HG02870 (cell line): ENCODE results near the gene CLDND1.
"Not testable (repeated sequence)": the region's sequence is repeated elsewhere in the genome, so short reads cannot be mapped to it uniquely, and the experiment has no call there.

Experiments
- ATAC-seq: cut with Tn5 transposase; IDR thresholded peaks from one replicate; pipeline ENCODE4 v1.9.1; 2021; ENCODE audit warnings: mild to moderate bottlenecking, moderate library complexity; ENCODE audit not compliant: unreplicated experiment

Gene CLDND1

DNA sequence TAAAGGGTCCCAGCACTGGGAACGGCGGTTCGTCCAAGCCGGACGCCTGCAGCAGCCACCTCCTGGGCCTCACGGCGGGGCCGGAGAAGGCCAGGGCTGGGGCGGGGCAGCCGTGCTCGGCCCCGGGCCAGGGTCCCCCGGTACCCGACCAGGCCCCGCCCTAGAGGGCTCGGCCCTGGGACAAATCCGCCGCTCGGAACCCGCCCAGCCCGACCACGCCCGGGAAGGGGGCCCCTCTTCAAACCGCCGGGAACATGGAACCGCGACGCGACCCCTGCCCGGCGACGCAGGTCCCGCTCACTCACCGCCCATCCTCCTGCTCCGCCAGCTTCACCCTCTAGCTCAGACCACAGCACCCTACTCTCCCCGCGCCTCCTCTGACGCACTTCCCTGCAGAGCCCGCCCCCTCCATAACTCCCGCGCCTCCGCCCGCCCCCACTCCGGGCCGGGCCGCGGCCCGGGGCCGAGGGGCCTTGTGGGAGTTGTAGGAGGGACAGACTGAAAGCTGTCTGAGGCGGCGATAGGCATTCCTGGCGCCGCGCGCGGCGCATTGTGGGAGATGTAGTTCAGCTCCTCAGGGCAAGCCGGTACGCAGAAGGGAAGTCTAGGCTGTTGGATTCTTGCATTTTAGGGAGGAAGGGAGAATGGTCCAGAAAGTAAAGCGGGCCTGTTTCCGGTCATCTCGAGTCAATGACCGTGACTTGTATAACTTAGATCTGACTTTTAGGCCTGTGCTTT, at the start of gene CLDND1:
Gene CLDND1 (minus strand): TSS at position 359 of the 738 bp plus-strand sequence. CDS start 1,478 bp downstream, outside the sequence.
- ATAC-seq = peak; percentile 80

DNA sequence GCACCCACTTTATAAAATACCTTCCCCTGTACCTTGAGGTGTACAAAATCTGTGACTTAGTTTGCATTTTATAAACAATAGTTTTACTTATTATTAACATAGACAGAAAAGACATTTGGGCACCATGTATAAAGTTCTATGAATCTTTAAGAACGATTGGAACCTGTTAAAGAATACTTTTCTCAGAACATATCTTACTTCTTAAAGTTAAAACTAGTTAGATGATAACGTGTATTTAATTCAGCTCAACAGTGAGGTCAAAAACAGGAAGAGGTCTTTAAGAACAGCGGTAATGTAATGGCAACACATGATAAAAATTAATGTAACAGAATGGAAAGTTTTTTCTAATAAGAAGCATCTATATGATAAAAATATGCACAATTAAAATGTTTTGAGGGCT, 45.7 kb upstream of the CLDND1 start:
- no peak for ATAC-seq

DNA sequence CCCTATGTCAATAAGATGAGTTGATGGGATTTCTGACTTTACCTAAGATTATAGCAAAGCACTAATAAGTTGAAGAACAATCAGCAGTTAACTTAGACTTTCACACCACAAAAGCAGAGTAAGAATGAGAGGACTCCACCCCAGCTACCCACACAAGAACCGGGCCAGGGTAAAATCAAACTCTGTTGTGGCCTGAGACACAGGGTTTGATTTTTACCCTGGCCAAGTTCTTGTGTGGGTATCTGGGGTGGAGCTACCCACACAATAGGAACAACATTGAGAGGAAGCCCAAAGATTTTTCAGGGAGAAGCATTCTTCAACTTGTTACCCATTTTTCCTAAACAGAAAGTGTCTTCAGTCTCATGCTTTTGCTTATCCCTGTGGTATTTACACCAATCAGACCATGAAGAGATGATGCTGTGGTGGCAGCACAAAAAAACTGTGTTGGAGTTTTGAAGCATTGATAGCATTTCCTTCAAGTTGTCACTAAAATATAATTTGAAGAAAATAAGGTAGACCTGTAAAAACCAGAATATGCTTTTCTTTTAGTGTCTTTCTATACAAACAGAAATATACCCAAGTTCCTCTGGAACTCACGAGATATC, 45.1 kb upstream of the CLDND1 start:
- ATAC-seq = no peak

DNA sequence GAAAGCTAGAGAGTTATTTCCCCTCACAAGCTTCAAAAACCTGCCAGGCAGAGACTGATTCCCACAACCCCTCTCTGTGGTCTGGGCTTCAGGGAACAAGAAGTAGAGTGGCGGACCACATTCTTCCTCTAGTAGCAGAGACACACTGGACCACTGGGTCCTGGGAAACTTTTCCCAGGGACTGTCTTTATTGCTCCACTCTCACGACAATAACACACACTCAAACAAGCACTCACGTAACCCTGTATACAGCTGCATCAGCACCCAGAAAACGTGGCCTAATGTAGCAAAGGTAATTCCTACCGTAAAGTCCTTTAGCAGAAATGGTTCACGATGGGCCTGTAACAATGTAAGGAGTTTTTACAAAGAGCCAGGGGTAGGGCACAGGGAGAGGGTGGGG, 43.1 kb upstream of the CLDND1 start:
- no peak for ATAC-seq

DNA sequence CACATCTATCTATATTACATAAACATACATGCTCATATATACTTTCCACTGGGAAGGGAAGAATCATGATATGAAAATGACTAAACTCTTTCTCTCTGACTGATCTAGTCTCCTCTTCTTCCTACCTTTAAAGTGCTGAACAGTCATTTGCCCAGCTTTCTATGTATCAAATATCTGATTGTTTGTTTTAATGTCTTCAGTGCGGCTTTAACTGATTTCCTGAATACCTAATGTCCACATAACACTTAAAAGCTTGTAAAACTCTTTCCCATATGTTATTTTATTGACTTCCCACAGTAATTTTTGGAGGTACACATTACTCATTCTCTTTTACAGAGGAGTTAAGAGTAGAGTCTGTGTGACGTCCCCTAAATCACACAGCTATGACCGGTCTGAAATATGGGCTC, 42.5 kb upstream of the CLDND1 start:
- ATAC-seq = peak; percentile 34

DNA sequence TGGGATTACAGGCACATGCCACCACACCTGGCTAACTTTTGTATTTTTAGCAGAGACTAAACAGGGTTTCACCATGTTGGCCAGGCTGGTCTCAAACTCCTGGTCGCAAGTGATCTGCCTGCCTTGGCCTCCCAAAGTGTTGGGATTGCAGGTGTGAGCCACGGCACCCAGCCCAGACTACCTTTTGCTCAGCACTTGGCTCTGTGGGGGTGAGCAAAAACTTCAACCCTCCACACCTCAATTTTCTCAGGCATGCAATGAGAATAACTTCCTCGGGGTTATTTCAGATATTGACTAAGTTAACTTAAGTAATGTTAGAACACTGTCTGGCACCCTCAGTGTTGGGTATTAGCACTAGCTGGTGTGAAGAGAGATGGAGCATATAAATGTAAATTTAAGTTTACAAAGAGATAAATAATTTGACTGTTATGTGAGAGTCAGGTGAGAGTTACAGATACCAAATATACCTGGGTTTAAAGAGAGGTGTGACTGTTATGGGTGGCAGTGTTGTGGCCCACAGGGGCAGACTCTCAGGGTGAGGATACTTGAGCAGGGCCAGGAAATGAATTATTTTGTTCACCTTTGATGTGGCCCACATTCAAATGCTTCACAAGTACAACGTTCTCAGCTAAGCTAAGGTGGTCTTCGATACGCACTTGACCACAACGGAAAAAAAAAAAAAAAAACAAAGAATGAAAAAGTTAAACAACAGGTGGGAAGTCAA, 41.7 kb upstream of the CLDND1 start:
- peak; percentile 6 for ATAC-seq

DNA sequence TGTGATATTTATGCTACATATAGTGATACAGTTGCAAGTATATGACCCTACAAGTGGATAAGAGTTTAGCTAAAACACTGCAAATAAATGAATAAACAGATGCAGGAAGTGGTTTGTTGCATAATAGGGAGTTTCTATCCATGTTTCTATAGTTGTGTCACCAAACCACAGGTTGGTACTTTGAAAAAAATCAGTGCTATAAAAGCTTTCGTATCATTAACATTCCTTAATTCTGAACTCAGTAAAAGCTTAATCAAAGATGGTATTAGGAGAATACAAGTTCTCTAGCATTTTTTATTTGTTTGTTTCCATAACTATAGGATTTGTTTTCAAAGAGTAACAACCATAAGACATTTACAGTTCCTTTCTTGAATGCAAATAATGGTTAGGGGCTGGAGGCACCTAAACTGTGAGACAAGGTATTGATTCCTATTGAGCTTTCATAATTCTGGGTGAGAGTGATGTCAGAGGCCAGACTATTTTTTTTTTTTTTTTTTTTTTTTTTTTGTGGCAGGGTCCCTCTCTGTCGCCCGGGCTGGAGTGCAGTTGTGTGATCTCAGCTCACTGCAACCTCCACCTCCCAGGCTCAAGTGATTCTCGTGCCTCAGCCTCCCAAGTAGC, 41.1 kb upstream of the CLDND1 start:
- peak; percentile 45 for ATAC-seq

DNA sequence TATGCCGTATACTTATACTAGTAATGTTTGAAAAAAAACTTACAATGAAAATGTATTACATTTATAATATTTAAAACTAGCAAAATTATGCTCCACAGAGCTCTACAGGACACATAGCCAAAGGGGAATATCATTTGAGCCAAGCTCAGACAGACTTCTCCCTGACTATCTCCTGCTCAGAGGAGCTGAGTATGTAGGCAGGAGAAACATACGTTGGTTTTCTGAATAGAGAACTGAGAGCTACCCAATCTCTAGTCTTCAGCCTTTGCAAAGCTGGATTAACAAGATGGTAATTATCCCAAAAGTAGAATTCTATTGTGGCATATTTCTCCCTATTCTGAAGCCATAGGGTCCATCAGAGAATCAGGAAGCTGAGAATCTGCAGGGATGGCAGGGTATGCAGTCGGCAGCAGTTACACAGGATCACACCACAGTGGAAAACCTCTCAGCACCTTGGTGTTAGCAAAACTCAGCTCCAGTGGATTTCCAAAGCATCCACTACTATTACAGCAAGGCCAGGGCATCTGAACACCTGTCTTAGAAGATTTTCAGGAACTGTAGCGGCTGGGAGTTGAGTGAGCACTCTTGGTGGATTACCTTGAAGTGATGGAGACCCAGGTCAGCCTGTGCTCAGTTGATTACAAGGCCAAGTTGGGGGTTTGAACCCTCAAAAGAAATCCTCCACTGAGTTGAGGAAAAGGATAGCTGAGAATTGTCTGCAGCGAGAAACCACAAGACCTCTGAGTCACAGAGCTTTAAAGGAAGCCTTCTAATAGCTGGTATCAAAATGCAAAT, 39.2 kb upstream of the CLDND1 start:
- no peak for ATAC-seq

DNA sequence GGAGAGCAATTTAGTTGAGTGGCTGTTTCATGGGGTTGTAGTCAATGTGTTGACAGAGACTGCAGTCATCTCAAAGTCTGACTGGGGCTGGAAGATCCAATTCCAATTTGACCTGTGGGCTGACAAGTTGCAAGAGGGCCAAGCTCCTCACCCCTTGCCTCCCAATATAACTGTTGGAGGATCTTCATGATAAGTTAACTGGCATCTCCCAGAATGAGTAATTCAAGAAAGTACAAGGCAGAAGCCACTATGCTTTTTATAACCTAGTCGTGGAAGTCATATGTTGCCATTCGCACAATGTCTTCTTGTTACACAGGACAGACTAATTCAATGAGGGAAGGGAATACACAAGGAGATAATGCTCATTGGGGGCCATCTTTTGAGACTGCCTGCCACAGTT, 38.2 kb upstream of the CLDND1 start:
- ATAC-seq = no peak

DNA sequence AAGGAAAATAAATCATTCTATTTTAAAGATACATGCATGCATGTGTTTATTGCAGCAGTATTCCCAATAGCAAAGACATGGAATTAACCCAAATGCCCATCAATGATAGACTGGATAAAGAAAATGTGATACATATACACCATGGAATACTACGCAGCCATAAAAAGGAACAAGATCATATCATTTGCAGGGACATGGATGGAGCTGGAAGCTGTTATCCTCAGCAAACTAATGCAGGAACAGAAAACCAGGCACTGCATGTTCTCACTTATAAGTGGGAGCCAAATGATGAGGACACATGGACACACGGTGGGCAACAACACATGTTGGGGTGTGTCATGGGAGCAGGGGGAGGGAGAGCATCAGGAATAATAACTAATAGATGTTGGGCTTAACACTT, 37.1 kb upstream of the CLDND1 start:
- ATAC-seq = not testable (repeated sequence)

DNA sequence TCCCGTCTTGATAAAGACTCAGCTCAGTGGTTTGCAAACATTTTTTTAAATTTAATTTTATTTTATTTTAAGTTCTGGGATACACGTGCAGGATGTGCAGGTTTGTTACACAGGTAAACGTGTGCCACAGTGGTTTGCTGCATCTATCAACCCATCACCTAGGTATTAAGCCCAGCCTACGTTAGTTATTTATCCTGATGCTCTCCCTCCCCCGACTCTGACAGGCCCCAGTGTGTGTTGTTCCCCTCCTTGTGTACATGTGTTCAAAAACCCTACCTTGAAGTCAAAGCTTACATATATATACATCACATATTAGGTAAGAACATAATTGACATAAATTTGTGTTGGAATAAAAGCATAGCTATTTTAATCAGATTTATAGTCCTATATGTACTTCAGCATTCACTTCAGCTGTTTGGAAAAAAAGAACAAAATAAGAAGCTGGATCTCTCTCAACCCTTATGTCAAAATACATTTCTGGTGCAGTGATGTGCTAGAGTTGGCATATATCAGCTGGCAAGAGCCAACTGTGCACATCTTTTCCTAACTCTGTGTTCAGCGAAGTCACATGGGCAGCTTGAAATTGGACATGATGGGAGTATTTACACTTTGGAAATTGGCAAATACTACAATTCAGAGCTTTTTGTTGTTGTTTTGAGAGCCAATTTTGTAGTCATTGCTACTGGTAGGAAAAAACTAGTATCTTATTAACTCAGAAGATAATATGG, 35.6 kb upstream of the CLDND1 start:
- ATAC-seq = no peak

DNA sequence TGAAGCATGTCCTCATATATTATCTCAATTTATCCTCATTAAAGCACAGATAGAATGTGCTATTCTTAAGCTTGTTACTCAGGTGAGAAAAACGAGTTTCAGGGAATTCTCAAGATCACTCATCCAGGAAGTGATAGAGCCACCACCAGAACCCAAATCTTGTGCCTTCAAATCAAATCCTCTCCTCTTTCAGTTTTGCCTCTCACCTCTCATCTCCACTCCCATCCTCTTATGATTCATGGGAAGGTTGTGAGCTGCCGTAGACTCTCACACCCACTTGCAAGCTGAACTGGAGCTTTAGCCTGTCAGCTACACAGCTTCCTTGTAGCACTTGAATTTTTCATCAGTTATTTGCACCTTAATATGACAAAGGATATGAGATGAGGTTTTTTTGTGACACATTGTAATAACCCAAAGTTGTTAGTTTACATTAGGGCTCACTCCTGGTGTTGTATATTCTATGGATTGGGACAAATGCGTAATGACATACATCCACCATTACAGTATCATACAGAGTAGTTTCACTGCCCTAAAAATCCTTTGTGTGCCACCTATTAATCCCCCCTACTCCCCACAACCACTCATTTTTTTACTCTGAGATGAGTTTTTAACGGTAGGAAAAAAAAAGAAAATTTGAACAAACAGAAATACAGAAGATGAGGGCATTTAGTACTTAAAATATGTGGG, 34.8 kb upstream of the CLDND1 start:
- peak; percentile 25 for ATAC-seq

DNA sequence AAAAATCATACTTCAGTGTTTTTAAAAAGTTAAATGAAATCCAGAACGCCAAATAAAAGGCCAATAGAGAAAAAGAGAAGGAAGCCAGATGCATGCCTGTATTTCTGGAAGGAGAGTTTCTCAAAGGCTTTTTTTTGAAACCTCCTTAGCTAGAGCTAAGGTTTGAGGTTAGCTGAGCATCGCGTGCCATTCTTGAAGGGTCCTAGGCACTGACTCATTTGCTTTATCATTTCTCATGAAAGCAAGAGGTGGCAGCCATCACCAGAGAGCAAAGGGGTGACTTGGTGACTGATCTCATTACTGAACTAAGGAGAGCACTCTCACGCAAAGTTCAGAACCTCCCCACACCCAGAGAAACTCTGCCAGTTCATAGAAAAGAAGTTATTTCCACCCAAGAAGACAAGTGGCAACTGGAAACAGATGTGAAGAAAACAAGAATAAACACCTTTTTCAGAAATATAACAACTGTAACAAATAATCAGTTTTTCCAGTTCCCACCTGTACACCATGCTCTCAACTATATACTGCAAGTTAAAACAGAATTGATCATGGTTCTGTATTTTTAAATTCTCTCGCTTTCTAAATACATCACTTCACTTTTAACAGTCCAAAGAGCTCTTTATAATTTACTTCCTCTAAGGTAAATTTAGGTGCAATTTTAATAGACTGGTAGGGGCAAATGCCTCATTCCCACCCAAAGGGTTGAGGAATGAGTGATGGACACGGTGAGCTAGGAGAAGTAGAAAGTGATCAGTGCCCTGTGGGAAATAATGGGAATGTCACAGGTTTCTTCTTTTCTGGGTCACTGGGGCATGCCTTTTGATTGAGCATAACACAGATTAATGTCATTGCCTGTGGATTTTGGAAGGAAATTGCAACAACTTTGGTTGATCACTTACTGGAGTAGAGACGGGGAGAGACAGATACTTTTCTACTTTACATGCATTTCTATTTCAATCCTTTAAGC, 33.7 kb upstream of the CLDND1 start:
- peak; percentile 76 for ATAC-seq

DNA sequence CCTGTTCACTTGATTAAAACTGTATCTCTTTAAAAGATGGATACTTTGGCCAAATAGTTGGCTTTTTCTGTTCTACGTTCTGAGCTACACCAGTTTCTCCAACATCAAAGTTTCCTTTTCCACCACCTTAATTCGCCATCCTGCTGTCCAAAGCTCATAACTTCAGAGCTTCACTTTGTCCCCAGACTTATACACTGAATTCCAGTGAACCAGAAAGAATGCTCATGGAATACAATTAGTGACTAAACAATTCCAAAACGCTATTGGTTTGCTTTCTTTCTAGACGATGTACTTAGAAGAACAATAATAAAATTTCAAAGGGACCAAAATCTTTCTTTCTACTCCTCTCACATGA, 32.3 kb upstream of the CLDND1 start:
- ATAC-seq = no peak

DNA sequence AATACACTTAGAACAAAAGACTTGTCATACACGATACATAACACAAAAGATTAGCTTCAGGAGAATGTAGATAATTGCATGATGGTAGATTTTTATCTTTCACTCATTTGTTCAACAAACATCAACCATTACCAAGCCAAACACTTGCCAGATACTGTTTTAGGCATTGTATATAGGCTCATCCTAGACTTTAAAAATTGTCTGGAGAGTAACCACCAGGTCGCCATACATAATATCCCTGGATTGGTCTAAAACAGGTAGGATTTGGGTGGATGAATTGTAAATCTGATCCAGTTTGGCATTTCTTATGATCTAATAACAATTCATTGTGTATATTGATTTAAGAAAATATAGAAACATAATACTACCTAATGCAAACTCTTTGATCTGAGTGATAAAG, 31.9 kb upstream of the CLDND1 start:
- ATAC-seq = no peak

DNA sequence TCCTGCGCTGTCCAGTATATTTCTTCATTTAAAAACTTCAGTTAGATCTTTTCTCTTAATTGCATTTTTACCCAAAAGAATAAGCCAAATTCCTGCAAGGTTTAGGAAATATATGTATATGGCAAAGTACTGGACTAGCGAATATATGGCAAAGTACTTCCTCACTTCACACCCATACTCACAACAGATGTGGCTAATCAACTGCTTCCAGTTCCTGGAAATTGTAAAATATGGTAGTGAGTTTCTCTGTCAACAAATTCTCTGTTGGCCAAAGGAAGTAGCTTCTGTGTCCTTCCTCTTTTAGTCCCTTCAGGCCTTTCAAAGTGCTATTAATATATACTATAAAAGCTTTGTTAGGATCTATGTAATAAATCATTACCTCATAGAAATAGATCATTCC, 31.1 kb upstream of the CLDND1 start:
- no peak for ATAC-seq

DNA sequence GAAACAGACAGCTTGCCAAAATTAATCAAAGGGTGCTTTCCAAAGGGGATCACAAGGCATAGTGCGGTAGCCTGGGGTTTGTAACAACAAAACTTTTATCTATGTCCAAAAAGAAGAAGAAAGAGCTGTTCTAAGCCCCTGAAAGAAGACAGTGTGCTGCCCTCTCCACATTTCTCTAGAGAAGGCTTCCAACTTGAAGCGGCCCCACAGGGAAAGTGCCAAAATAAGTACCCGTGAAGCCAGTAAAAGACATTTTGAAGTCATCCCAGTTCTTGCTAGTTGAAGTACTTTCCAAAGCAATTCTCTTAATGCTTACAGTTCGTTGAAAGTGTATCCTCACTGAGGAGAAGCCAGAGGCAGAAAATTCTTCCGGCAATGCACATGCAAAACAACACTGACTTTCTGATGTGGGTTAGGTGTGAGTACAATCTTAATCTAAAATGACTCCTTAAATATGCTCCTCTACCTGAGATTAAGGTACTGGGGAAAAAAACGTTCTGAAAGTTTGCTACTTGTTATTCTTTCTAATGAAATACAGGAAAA, 30.4 kb upstream of the CLDND1 start:
- ATAC-seq = no peak
